IMR-90 (cell line): ENCODE measurements around the gene TERB1. TPM values are rescaled to one million over a fixed set of nuclear protein-coding genes. Genes with fewer than 3 reads are reported as not detected.

Experiments used
- ATAC-seq: fragments of 200-7000 bp; cut with Tn5 transposase; 2 replicates; pipeline ENCODE4 v1.9.1; 2020; ENCODE audit warnings: low read depth, mild to moderate bottlenecking, moderate library complexity
- BruUV-seq: library from RNA; stranded (reverse); fragments of 400-500 nt; replicated peaks from 2 replicates; lab custom pipeline; 2021; lab: Mats Ljungman, UMichigan
- CTCF ChIA-PET: fragments of 300-600 bp; formaldehyde crosslinking; extraction: SDS; loops from one replicate; lab custom pipeline; 2021; ENCODE audit warnings: antibody characterized with exemption; lab: Yijun Ruan, JAX
- POLR2A ChIA-PET: fragments of 300-600 bp; sonication (Branson Sonifier 250); formaldehyde crosslinking; loops from one replicate; lab custom pipeline; 2022; ENCODE audit warnings: antibody characterized with exemption; ENCODE audit not compliant: unreplicated experiment; lab: Charles Lee
- DNase-seq: peaks from one replicate; pipeline ENCODE4 v3.0.0; 2013
- H2AFZ ChIP-seq: replicated peaks from 2 replicates; pipeline ENCODE3; 2013; ENCODE audit warnings: low read length, mild to moderate bottlenecking; ENCODE audit not compliant: poor library complexity
- H2AK5ac ChIP-seq: 2 replicates; pipeline ENCODE4 v1.6.1; 2013; ENCODE audit warnings: low read depth, low read length, inconsistent platforms
- H2AK9ac ChIP-seq: replicated peaks from 2 replicates; pipeline ENCODE3; 2013; ENCODE audit warnings: mild to moderate bottlenecking, low read depth, low read length, moderate library complexity; ENCODE audit not compliant: poor library complexity
- H2BK120ac ChIP-seq: 2 replicates; pipeline ENCODE4 v1.6.1; 2013; ENCODE audit warnings: low read depth, low read length, inconsistent platforms
- H2BK15ac ChIP-seq: 3 replicates; pipeline ENCODE4 v1.6.1; 2013; ENCODE audit warnings: low read depth, low read length, inconsistent platforms
- H2BK20ac ChIP-seq: 2 replicates; pipeline ENCODE4 v1.6.1; 2013; ENCODE audit warnings: low read depth, mild to moderate bottlenecking, inconsistent platforms, low read length, moderate library complexity
- H2BK5ac ChIP-seq: 2 replicates; pipeline ENCODE4 v1.6.1; 2013; ENCODE audit warnings: mild to moderate bottlenecking, low read depth, low read length, inconsistent platforms; ENCODE audit not compliant: poor library complexity, severe bottlenecking
- H3K14ac ChIP-seq: replicated peaks from 2 replicates; pipeline ENCODE4 v1.6.1; 2013; ENCODE audit warnings: low read depth, low read length, inconsistent platforms
- H3K18ac ChIP-seq: 2 replicates; pipeline ENCODE4 v1.6.1; 2013; ENCODE audit warnings: low read depth, low read length, control low read depth
- H3K23ac ChIP-seq: 2 replicates; pipeline ENCODE4 v1.6.1; 2013; ENCODE audit warnings: low read depth, low read length, inconsistent platforms
- H3K27ac ChIP-seq: 2 replicates; pipeline ENCODE4 v1.5.1; 2013; ENCODE audit warnings: mild to moderate bottlenecking, control low read depth, low read length; ENCODE audit not compliant: insufficient read depth
- H3K27me3 ChIP-seq: 2 replicates; pipeline ENCODE4 v1.6.1; 2013; ENCODE audit warnings: low read length; ENCODE audit not compliant: control insufficient read depth, insufficient read depth
- H3K36me3 ChIP-seq: 2 replicates; pipeline ENCODE4 v1.6.1; 2013; ENCODE audit warnings: low read length, mixed read lengths; ENCODE audit not compliant: control insufficient read depth, insufficient read depth
- H3K4ac ChIP-seq: 2 replicates; pipeline ENCODE4 v1.6.1; 2013; ENCODE audit warnings: low read depth, low read length, inconsistent platforms
- H3K4me1 ChIP-seq: 2 replicates; pipeline ENCODE4 v1.6.1; 2013; ENCODE audit warnings: low read length, mixed read lengths; ENCODE audit not compliant: control insufficient read depth, insufficient read depth
- H3K4me2 ChIP-seq: 2 replicates; pipeline ENCODE4 v1.6.1; 2013; ENCODE audit warnings: low read depth, mild to moderate bottlenecking, control low read depth, low read length, moderate library complexity
- H3K4me3 ChIP-seq: 2 replicates; pipeline ENCODE4 v1.5.1; 2013; ENCODE audit warnings: low read depth, mild to moderate bottlenecking, control low read depth, low read length, moderate library complexity; ENCODE audit not compliant: insufficient read depth
- H3K56ac ChIP-seq: 2 replicates; pipeline ENCODE4 v1.6.1; 2013; ENCODE audit warnings: low read length, inconsistent platforms; ENCODE audit not compliant: insufficient read depth; ENCODE audit errors: extremely low read depth
- H3K79me1 ChIP-seq, 2 experiments: 2 replicates each; pipeline ENCODE4 v1.6.1; 2013; ENCODE audit warnings: low read length in 2 of 2, inconsistent platforms in 1 of 2, low read depth in 1 of 2
- H3K9ac ChIP-seq: 2 replicates; pipeline ENCODE4 v1.6.1; 2013; ENCODE audit warnings: low read depth, low read length, control low read depth
- H3K9me1 ChIP-seq: 2 replicates; pipeline ENCODE4 v1.6.1; 2013; ENCODE audit warnings: low read length, inconsistent platforms; ENCODE audit not compliant: insufficient read depth
- H3K9me3 ChIP-seq: 2 replicates; pipeline ENCODE4 v1.6.1; 2013; ENCODE audit warnings: low read length; ENCODE audit not compliant: control insufficient read depth, insufficient read depth
- H4K20me1 ChIP-seq: 2 replicates; pipeline ENCODE4 v1.6.1; 2013; ENCODE audit warnings: low read length, inconsistent platforms; ENCODE audit not compliant: insufficient read depth
- H4K5ac ChIP-seq: 2 replicates; pipeline ENCODE4 v1.6.1; 2013; ENCODE audit warnings: mild to moderate bottlenecking, low read depth, low read length, control low read depth
- H4K8ac ChIP-seq, 2 experiments: 2 replicates each; pipeline ENCODE4 v1.6.1; 2013; ENCODE audit warnings: low read depth in 2 of 2, low read length in 2 of 2, control low read depth in 1 of 2, inconsistent platforms in 1 of 2
- H4K91ac ChIP-seq: 2 replicates; pipeline ENCODE4 v1.6.1; 2013; ENCODE audit warnings: low read depth, low read length, inconsistent platforms; ENCODE audit not compliant: insufficient read depth
- CEBPB ChIP-seq: IDR thresholded peaks from 2 replicates; pipeline ENCODE4 v1.6.1; 2012; ENCODE audit warnings: low read depth, low read length, improper control_type of control experiment
- CHD1 ChIP-seq: IDR thresholded peaks from 2 replicates; pipeline ENCODE4 v1.6.1; 2012; ENCODE audit warnings: low read depth, low read length, improper control_type of control experiment
- CTCF ChIP-seq: conservative IDR thresholded peaks from 2 replicates; pipeline ENCODE4 v1.5.1; 2012; ENCODE audit warnings: mild to moderate bottlenecking, low read depth, low read length, improper control_type of control experiment
- ELK1 ChIP-seq: fragments of 150-350 bp; IDR thresholded peaks from 2 replicates; pipeline ENCODE4 v1.6.1; 2016; ENCODE audit warnings: low read depth, mild to moderate bottlenecking, low read length, moderate library complexity, borderline replicate concordance
- FOS ChIP-seq: fragments of 150-350 bp; IDR thresholded peaks from 2 replicates; pipeline ENCODE4 v1.6.1; 2016; ENCODE audit warnings: low read depth, low read length
- MAFK ChIP-seq: IDR thresholded peaks from 2 replicates; pipeline ENCODE4 v1.6.1; 2012; ENCODE audit warnings: low read depth, low read length, improper control_type of control experiment
- MAZ ChIP-seq: IDR thresholded peaks from 2 replicates; pipeline ENCODE4 v1.6.1; 2012; ENCODE audit warnings: low read depth, mild to moderate bottlenecking, low read length, improper control_type of control experiment, moderate library complexity, borderline replicate concordance
- MXI1 ChIP-seq: IDR thresholded peaks from 2 replicates; pipeline ENCODE4 v1.6.1; 2012; ENCODE audit warnings: low read depth, mild to moderate bottlenecking, low read length, moderate library complexity, borderline replicate concordance
- POLR2A ChIP-seq: IDR thresholded peaks from 2 replicates; pipeline ENCODE4 v1.6.1; 2012; ENCODE audit warnings: mild to moderate bottlenecking, low read depth, low read length
- RAD21 ChIP-seq: IDR thresholded peaks from 2 replicates; pipeline ENCODE4 v1.6.1; 2012; ENCODE audit warnings: low read length, improper control_type of control experiment
- RCOR1 ChIP-seq: IDR thresholded peaks from 2 replicates; pipeline ENCODE4 v1.6.1; 2012; ENCODE audit warnings: mild to moderate bottlenecking, low read length, improper control_type of control experiment; ENCODE audit not compliant: insufficient replicate concordance
- RFX5 ChIP-seq: IDR thresholded peaks from 2 replicates; pipeline ENCODE4 v1.8.0; 2012; ENCODE audit warnings: low read depth, mild to moderate bottlenecking, low read length, moderate library complexity
- SMC3 ChIP-seq: fragments of 150-350 bp; IDR thresholded peaks from 2 replicates; pipeline ENCODE4 v1.6.1; 2016; ENCODE audit warnings: low read depth, mild to moderate bottlenecking, antibody characterized with exemption, low read length, moderate library complexity
- USF2 ChIP-seq: fragments of 150-350 bp; IDR thresholded peaks from 2 replicates; pipeline ENCODE4 v1.6.1; 2017; ENCODE audit warnings: mild to moderate bottlenecking, antibody characterized with exemption, low read length, low read depth
- WGBS, 2 experiments: methylation state at CpG; one replicate each; pipeline versions ENCODE4 v1.1.5 to v1.1.7; 2013; ENCODE audit warnings: missing lambda C conversion rate in 2 of 2; ENCODE audit not compliant: insufficient read length in 1 of 2; ENCODE audit errors: extremely low coverage in 2 of 2; 5-methylcytosine and 5-hydroxymethylcytosine counted together
- dilution Hi-C: fragments of 300-500 bp; cut with HindIII; formaldehyde crosslinking; loops from one replicate; pipeline ENCODE4 v1.14.3; 2018; ENCODE audit warnings: low sequenced_read_pairs; ENCODE audit not compliant: unreplicated experiment
- in situ Hi-C: fragments of 300-500 bp; cut with MboI; formaldehyde crosslinking; loops from 3 replicates; pipeline ENCODE4 v1.14.3; 2019; ENCODE audit warnings: low sequenced_read_pairs, inconsistent platforms, mixed read lengths
- intact Hi-C: fragments of 100-400 bp; cut with micrococcal nuclease; formaldehyde crosslinking; loops from 2 replicates; pipeline ENCODE4 v1.10.0; 2022
- polyA plus RNA-seq, 3 experiments: library from polyadenylated mRNA; depleted of rRNA; stranded (reverse); fragments of >200 nt; gene quantifications; 2 replicates each; pipeline ENCODE4 v1.2.3, GENCODE V29; 2012; ENCODE audit warnings: low replicate concordance in 1 of 3
- total RNA-seq: library from RNA; depleted of rRNA; stranded (reverse); fragments of >200 nt; gene quantifications from 2 replicates; pipeline ENCODE4 v1.2.3, GENCODE V29; 2012

Gene TERB1
- total and polyA plus RNA-seq, 2 of the 4 experiments (the other 2 are of a cell fraction): not detected

- no peak overlapping the region for H2BK15ac ChIP-seq
- H3K36me3 ChIP-seq: peaks cover 5% of the 10 kb centered on the region; the same call in 1 of the 2 replicates
- dilution Hi-C loops: no loop called here
- H2AFZ ChIP-seq: peak overlapping the region; percentile 71
- H2AK9ac ChIP-seq: peak overlapping the region; percentile 30
- no peak overlapping the region for H3K4me3 ChIP-seq
- no peak overlapping the region for H2BK5ac ChIP-seq
- 50% methylated on average over 1 of the region's 12 CpGs; no CpG with 5 or more reads in 1 of the 2 experiments for WGBS, 2 experiments
- peak overlapping the region; percentile 28; the same call in 1 of the 2 replicates for H2AK5ac ChIP-seq
- in situ Hi-C loops: no loop called here
- CTCF ChIA-PET: interaction anchor here (0.6 kb wide), 1 partner anchor 319 kb away, joined by 3 read pairs; no protein-coding TSS in a partner anchor
- peaks cover 3% of the 10 kb centered on the region; the same call in 1 of the 2 replicates for H4K20me1 ChIP-seq
- peaks cover 6% of the 10 kb centered on the region for H3K9me1 ChIP-seq
- H3K56ac ChIP-seq: no peak overlapping the region
- intact Hi-C loops: loop anchor here (1.0 kb wide), 1 partner anchor 109 kb away; no protein-coding TSS in a partner anchor
- H2BK120ac ChIP-seq: 0 out of 2 replicates have a peak overlapping the region, but pooled peaks have one; percentile 20
- no peak overlapping the region for H3K18ac ChIP-seq
- peak; percentile 88 for DNase-seq
- H3K4me2 ChIP-seq: no peak overlapping the region
- H3K27me3 ChIP-seq: no peaks in the 10 kb centered on the region
- POLR2A ChIA-PET: no interaction called here
- no peak overlapping the region for H3K23ac ChIP-seq
- no peaks in the 10 kb centered on the region for H3K9me3 ChIP-seq
- H3K79me1 ChIP-seq: peaks cover 0 to 2% of the 10 kb centered on the region in 2 experiments; a peak in 1 of 4 replicates
- H3K4me1 ChIP-seq: peaks cover 7% of the 10 kb centered on the region
- H3K14ac ChIP-seq: peak overlapping the region; percentile 0; the same call in 1 of the 2 replicates
- H3K27ac ChIP-seq: no peak overlapping the region
- peak overlapping the region in 1 of 2 experiments; percentile 50; a peak in 2 of 4 replicates for H4K8ac ChIP-seq
- BruUV-seq: no TSS peak
- TF ChIP-seq RAD21 (peak; percentile 36), MXI1 (0 out of 2 replicates have a peak, but pooled peaks have one; percentile 25), CTCF (peak; percentile 52), ELK1 (no peak), RFX5 (peak; percentile 81), RCOR1 (no peak), CHD1 (no peak), MAZ (0 out of 2 replicates have a peak, but pooled peaks have one; percentile 12), SMC3 (peak; percentile 3; the same call in 1 of the 2 replicates), POLR2A (no peak), MAFK (0 out of 2 replicates have a peak, but pooled peaks have one; percentile 8), FOS (no peak), USF2 (no peak), CEBPB (no peak)
- peak; percentile 67 for ATAC-seq
- H4K91ac ChIP-seq: no peak overlapping the region
- H3K4ac ChIP-seq: peak overlapping the region; percentile 30
- H4K5ac ChIP-seq: no peak overlapping the region
- no peak overlapping the region for H3K9ac ChIP-seq
- no peak overlapping the region for H2BK20ac ChIP-seq
Measured at GRCh38 chr16:66717112-66717675, 84.2 kb downstream of the TERB1 start.
